OCI-LY3 (cell line): Measurements from ENCODE around the gene MYH10.

ENCODE experiments used
- H2AFZ ChIP-seq: fragments of 200-600, 300-600 bp; shearing (Covaris generic); 2 replicates; pipeline ENCODE4 v1.6.0; 2014; ENCODE audit warnings: antibody characterized with exemption, low read depth, low read length
- H3K27ac ChIP-seq: fragments of 200-600, 300-600 bp; sonication (generic); 2 replicates; pipeline ENCODE4 v1.5.1; 2014; ENCODE audit warnings: mild to moderate bottlenecking, low read length, moderate library complexity, mixed read lengths
- H3K27me3 ChIP-seq: fragments of 200-600, 300-600 bp; sonication (generic); 2 replicates; pipeline ENCODE4 v1.6.1; 2014; ENCODE audit warnings: low read depth, low read length, mixed read lengths
- H3K36me3 ChIP-seq: fragments of 200-600, 300-600 bp; sonication (generic); replicated peaks from 2 replicates; pipeline ENCODE3; 2014; ENCODE audit warnings: low read depth, low read length, mixed read lengths
- H3K4me1 ChIP-seq: fragments of 300-600, 200-600 bp; sonication (generic); 2 replicates; pipeline ENCODE4 v1.6.1; 2014; ENCODE audit warnings: low read length, mixed read lengths
- H3K4me2 ChIP-seq: fragments of 200-600, 300-600 bp; sonication (generic); 2 replicates; pipeline ENCODE4 v1.6.1; 2014; ENCODE audit warnings: low read length, mixed read lengths
- H3K4me3 ChIP-seq: fragments of 300-600, 200-600 bp; sonication (generic); 2 replicates; pipeline ENCODE4 v1.5.1; 2014; ENCODE audit warnings: antibody characterized with exemption, mild to moderate bottlenecking, low read length, moderate library complexity
- H3K79me2 ChIP-seq: fragments of 300-600, 200-600 bp; shearing (Covaris generic); 2 replicates; pipeline ENCODE4 v1.6.1; 2014; ENCODE audit warnings: mild to moderate bottlenecking, low read length, mixed read lengths
- H3K9ac ChIP-seq: fragments of 300-600, 200-600 bp; shearing (Covaris generic); 2 replicates; pipeline ENCODE4 v1.6.0; 2014; ENCODE audit warnings: mild to moderate bottlenecking, low read length, moderate library complexity
- H3K9me3 ChIP-seq: fragments of 200-600, 300-600 bp; shearing (Covaris generic); 2 replicates; pipeline ENCODE4 v1.6.1; 2014; ENCODE audit warnings: low read length, mixed read lengths; ENCODE audit not compliant: insufficient read depth
- H4K20me1 ChIP-seq: fragments of 200-600, 300-600 bp; sonication (generic); 2 replicates; pipeline ENCODE4 v1.6.1; 2016; ENCODE audit warnings: low read length, mixed read lengths; ENCODE audit not compliant: insufficient read depth
- CTCF ChIP-seq: fragments of 200-600, 300-600 bp; sonication (generic); IDR thresholded peaks from 2 replicates; pipeline ENCODE4 v1.5.1; 2014; ENCODE audit warnings: antibody characterized with exemption, low read length, low read depth
- EZH2phosphoT487 ChIP-seq: fragments of 200-600 bp; shearing (Covaris generic); IDR thresholded peaks from 2 replicates; pipeline ENCODE4 v1.6.1; 2018; ENCODE audit warnings: antibody characterized with exemption, mixed run types, low read depth

The MYH10 gene

DNA sequence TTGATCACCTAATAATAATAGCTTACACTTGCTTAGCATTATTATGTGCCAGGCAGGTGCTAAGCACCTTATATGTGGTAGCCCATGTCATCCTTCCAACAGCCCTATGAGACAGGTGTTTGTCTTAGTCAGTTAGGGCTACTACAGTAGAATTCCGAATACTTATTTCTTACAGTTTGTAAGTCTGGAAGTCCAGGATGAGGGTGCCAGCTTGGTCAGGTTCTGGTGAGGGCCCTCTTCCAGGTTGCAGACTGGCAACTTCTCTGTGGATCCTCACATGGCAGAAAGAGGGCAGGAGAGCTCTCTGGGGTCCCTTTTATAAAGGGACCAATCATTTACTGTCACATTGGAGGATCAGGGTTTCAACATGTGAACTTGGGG, 19.6 kb upstream of the MYH10 start:
- Histone ChIP-seq H3K27ac (no peak overlapping the region), H3K4me2 (no peak overlapping the region), H2AFZ (no peak overlapping the region), H3K36me3 (no peaks in the 10 kb centered on the region), H3K9me3 (no peaks in the 10 kb centered on the region), H3K4me1 (no peaks in the 10 kb centered on the region), H3K4me3 (no peak overlapping the region), H3K27me3 (no peaks in the 10 kb centered on the region), H3K79me2 (no peaks in the 10 kb centered on the region), H4K20me1 (no peaks in the 10 kb centered on the region), H3K9ac (no peak overlapping the region)
- TF ChIP-seq EZH2phosphoT487 (no peak), CTCF (no peak)

DNA sequence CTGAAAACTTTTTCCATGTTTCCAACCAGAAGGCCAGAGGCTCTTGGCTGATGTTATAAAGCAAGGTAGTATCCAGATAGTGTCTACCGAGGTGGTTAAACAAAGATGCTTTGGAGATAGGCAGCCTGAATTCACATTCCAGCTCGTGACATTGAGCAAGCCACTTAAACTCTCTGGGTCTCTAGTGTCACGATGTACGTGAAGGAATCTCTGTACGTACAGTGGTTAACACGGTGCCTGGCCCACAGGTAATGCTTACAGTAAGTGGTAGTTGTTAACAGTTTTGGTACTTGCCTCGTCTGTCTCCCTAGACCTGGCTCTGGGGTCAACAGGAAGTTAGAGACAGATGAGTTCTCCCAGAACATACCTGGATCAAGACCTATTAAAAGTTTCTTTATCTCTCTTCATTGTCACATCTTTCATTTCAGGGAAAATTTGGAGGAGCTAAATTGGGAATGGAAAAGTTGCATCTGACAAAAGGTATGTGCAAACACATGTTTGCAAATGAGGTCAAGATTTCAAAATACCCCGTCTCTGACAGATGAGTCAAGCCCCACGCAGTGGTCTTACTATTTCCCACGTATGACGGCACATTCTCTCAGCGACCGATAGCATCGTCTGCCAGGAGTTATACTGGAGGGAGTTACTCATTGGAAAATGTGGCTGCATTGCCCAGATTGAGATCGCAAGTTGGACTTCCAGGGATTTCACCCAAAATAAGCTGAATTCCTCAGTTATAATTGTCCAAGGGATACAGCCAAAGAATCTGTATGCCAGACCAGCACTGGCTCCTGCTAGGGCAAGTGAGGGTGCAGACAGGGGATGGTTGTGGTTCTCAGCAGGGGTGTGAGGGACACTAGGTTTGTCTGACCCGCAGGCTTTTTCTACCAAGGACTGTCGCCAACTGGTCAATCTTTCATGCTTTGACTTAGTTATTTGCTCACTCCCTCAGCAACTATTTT, 18.9 kb upstream of the MYH10 start:
- no peak overlapping the region for H3K4me2 ChIP-seq
- H2AFZ ChIP-seq = no peak overlapping the region

GRCh38 chr17:8647956-8648355, 17.4 kb upstream of the MYH10 start:
- Histone ChIP-seq H3K4me2 (no peak overlapping the region), H3K4me1 (no peaks in the 10 kb centered on the region), H3K4me3 (no peak overlapping the region), H3K9ac (no peak overlapping the region), H4K20me1 (no peaks in the 10 kb centered on the region), H3K79me2 (no peaks in the 10 kb centered on the region), H3K27me3 (no peaks in the 10 kb centered on the region), H3K27ac (no peak overlapping the region), H3K36me3 (no peaks in the 10 kb centered on the region), H3K9me3 (no peaks in the 10 kb centered on the region), H2AFZ (no peak overlapping the region)
- no peak for TF ChIP-seq CTCF
- no peak for TF ChIP-seq EZH2phosphoT487

More for the DNA sequence above, 18.9 kb upstream of the MYH10 start:
- TF ChIP-seq EZH2phosphoT487 = no peak
- no peak for TF ChIP-seq CTCF
- Histone ChIP-seq H3K79me2 (no peaks in the 10 kb centered on the region), H3K4me3 (no peak overlapping the region), H3K9ac (no peak overlapping the region), H3K4me1 (no peaks in the 10 kb centered on the region), H3K9me3 (no peaks in the 10 kb centered on the region), H3K27me3 (no peaks in the 10 kb centered on the region), H3K27ac (no peak overlapping the region), H4K20me1 (no peaks in the 10 kb centered on the region), H3K36me3 (no peaks in the 10 kb centered on the region)

GRCh38 chr17:8647202-8647601, 16.7 kb upstream of the MYH10 start:
- Histone ChIP-seq H2AFZ (no peak overlapping the region), H3K4me3 (no peak overlapping the region), H3K9me3 (no peaks in the 10 kb centered on the region), H3K79me2 (no peaks in the 10 kb centered on the region), H3K36me3 (no peaks in the 10 kb centered on the region), H4K20me1 (no peaks in the 10 kb centered on the region), H3K9ac (no peak overlapping the region), H3K27ac (no peak overlapping the region), H3K27me3 (no peaks in the 10 kb centered on the region), H3K4me2 (no peak overlapping the region), H3K4me1 (no peaks in the 10 kb centered on the region)
- TF ChIP-seq CTCF (no peak), EZH2phosphoT487 (no peak)
